GM19324 (cell line): Measurements from ENCODE around the gene DMBT1.

Source experiments
- ATAC-seq: cut with Tn5 transposase; IDR thresholded peaks from one replicate; pipeline ENCODE4 v1.9.1; 2021; ENCODE audit warnings: mild to moderate bottlenecking, moderate library complexity; ENCODE audit not compliant: unreplicated experiment, low FRiP score

DMBT1 gene

GRCh38 chr10:122546242-122546641, 14.3 kb upstream of the DMBT1 start:
- ATAC-seq = no peak

GRCh38 chr10:122548407-122549085, 12.0 kb upstream of the DMBT1 start:
- no peak for ATAC-seq

GRCh38 chr10:122549636-122550035, 10.9 kb upstream of the DMBT1 start:
- no peak for ATAC-seq

GRCh38 chr10:122550427-122550826, 10.1 kb upstream of the DMBT1 start:
- no peak for ATAC-seq

- no peak for ATAC-seq
These were observed 9.6 kb upstream of the DMBT1 start for GRCh38 chr10:122550983-122551382.

- no peak for ATAC-seq
These were observed 9.1 kb upstream of the DMBT1 start for GRCh38 chr10:122551450-122551849.

- ATAC-seq = no peak
These were observed 7.2 kb upstream of the DMBT1 start for GRCh38 chr10:122553341-122553740.

- no peak for ATAC-seq
These were observed 6.2 kb upstream of the DMBT1 start for GRCh38 chr10:122554131-122555036.

GRCh38 chr10:122555442-122555841, 5.1 kb upstream of the DMBT1 start:
- ATAC-seq = no peak

- ATAC-seq = no peak
These were observed 3.0 kb upstream of the DMBT1 start for GRCh38 chr10:122557516-122557915.

GRCh38 chr10:122558452-122558851, 2.1 kb upstream of the DMBT1 start:
- ATAC-seq = no peak

- ATAC-seq = no peak
These were observed 1.3 kb upstream of the DMBT1 start for GRCh38 chr10:122559228-122559627.

- no peak for ATAC-seq
These were observed 658 bp downstream of the DMBT1 start for GRCh38 chr10:122561212-122561611.

GRCh38 chr10:122561792-122562191, 1.2 kb downstream of the DMBT1 start:
- ATAC-seq = no peak

- no peak for ATAC-seq
These were observed 4.4 kb downstream of the DMBT1 start for GRCh38 chr10:122564980-122565379.

GRCh38 chr10:122565766-122566206, 5.2 kb downstream of the DMBT1 start:
- ATAC-seq = no peak

GRCh38 chr10:122566632-122567031, 6.1 kb downstream of the DMBT1 start:
- ATAC-seq = no peak

GRCh38 chr10:122567056-122567660, 6.6 kb downstream of the DMBT1 start:
- no peak for ATAC-seq

- no peak for ATAC-seq
These were observed 8.0 kb downstream of the DMBT1 start for GRCh38 chr10:122568551-122568950.

- ATAC-seq = no peak
These were observed 10.4 kb downstream of the DMBT1 start for GRCh38 chr10:122570920-122571319.

- ATAC-seq = no peak
These were observed 11.3 kb downstream of the DMBT1 start for GRCh38 chr10:122571892-122572291.
